Measurements from ENCODE around the gene RFPL4A.

DNA sequence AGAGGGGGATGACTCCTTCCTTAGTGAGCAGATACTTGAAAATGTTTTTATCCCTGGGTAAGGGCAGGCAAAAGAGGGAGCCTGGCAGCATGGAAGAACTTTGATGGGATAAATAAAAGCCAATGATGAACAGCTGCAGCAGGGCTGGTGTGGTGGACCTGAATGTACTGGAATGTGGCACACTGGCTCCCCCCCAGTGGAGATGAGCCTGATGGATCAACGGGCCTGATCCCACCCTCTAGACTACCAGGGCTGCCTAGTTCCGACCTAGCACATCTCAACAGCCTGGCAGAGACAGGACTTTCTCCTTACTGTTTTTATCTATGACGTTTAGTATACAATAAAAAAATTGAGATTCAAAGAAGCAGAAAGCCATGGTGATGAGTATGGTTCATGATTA, 52.4 kb downstream of the RFPL4A start:
- TF ChIP-seq GATAD2A (CRISPR knock-in tag; IDR thresholded peaks at IDR 0.05) (no peak), ZNF317 (CRISPR knock-in tag; IDR thresholded peaks at IDR 0.05) (no peak), FOXP1 (IDR thresholded peaks at IDR 0.05) (no peak), FOXP1 (CRISPR knock-in tag; IDR thresholded peaks at IDR 0.05) (no peak), IKZF1 (IDR thresholded peaks at IDR 0.05) (no peak), ZBTB21 (CRISPR knock-in tag; IDR thresholded peaks at IDR 0.05) (no peak)
- TF ChIP-seq, protein P1, sequence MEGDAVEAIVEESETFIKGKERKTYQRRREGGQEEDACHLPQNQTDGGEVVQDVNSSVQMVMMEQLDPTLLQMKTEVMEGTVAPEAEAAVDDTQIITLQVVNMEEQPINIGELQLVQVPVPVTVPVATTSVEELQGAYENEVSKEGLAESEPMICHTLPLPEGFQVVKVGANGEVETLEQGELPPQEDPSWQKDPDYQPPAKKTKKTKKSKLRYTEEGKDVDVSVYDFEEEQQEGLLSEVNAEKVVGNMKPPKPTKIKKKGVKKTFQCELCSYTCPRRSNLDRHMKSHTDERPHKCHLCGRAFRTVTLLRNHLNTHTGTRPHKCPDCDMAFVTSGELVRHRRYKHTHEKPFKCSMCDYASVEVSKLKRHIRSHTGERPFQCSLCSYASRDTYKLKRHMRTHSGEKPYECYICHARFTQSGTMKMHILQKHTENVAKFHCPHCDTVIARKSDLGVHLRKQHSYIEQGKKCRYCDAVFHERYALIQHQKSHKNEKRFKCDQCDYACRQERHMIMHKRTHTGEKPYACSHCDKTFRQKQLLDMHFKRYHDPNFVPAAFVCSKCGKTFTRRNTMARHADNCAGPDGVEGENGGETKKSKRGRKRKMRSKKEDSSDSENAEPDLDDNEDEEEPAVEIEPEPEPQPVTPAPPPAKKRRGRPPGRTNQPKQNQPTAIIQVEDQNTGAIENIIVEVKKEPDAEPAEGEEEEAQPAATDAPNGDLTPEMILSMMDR (CRISPR knock-in tag; IDR thresholded peaks at IDR 0.05): no peak
- TF ChIP-seq, protein P2, sequence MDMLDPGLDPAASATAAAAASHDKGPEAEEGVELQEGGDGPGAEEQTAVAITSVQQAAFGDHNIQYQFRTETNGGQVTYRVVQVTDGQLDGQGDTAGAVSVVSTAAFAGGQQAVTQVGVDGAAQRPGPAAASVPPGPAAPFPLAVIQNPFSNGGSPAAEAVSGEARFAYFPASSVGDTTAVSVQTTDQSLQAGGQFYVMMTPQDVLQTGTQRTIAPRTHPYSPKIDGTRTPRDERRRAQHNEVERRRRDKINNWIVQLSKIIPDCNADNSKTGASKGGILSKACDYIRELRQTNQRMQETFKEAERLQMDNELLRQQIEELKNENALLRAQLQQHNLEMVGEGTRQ (IDR thresholded peaks at IDR 0.05; ENCODE audit: low read depth, low read length): no peak
- TF ChIP-seq, protein P2 (CRISPR knock-in tag; IDR thresholded peaks at IDR 0.05; ENCODE audit: borderline replicate concordance): no peak
